ENCODE measurements around the gene OXER1. TPM values are rescaled to one million over a fixed set of nuclear protein-coding genes. Genes with fewer than 3 reads are reported as not detected.

Gene OXER1
- 10 to 100 TPM in 1 of 4 donors, 1 to 10 TPM in 3; 5.6 to 11.8 (median 6.4) TPM for polyA plus RNA-seq (ENCODE audit: insufficient read length in 4 of 4)

DNA sequence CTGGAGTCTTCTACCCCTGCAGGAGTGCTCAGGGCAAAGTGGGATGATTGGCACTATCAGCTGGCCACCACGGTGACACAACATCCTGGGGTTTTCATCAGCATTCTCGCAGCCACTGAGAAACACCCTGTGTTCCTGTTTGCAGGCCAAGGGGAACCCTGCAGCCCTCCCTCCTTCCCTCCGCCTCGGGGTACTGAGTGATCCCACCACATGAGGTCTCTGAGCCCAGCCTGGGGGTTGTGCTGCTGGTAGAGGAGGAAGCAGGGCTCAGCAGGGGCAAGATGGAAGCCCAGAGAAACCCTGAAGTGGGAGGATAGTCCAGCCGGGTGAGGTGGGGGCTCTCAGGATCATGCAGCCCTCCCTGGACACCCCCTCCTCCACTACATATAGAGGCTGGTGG, at the start of gene OXER1:
OXER1 (minus strand) TSS at position 40 of the 400 bp plus-strand sequence. CDS start 73 bp downstream, outside the sequence.
- DNase-seq (ENCODE audit: low read depth in 4 of 4, low spot score in 3 of 4) = no peak

DNA sequence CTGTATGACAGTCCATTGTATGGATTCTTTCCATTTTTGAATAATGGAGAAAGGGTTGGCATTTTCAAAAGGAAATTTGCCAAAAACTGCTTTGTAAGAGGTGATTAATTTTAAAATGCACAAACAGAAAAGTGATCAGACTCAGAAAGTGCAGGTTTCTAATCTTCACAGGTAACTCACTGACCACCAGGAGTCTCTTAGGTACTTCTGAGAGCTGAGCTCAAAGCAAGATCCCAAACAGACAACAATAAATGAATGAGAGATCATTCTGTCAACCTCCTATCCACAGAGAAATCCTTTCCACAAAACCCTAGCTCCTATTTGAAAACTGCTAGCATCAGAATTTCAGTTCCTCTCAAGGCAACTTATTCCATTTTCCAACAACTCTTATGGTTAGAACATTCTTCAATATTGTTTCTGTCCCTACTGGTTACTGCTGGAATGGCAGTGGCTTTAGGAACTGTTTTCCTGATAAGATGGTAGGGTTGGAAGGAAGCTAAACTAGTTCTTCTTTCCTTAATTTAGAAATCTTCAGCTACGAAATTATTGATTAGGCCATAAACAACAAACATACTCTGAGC, 49.1 kb upstream of the OXER1 start:
- no peak for DNase-seq (ENCODE audit: low read depth in 4 of 4, low spot score in 3 of 4)

- DNase-seq (ENCODE audit: low read depth in 4 of 4, low spot score in 3 of 4) = peak in 2 of 4 donors; percentile 46 to 58
Measured at GRCh38 chr2:42810971-42811811, 47.3 kb upstream of the OXER1 start.

- DNase-seq (ENCODE audit: low read depth in 4 of 4, low spot score in 3 of 4) = peak in 3 of 4 donors; percentile 87 to 91 (median 90)
Measured at GRCh38 chr2:42810121-42810970, 46.4 kb upstream of the OXER1 start.

DNA sequence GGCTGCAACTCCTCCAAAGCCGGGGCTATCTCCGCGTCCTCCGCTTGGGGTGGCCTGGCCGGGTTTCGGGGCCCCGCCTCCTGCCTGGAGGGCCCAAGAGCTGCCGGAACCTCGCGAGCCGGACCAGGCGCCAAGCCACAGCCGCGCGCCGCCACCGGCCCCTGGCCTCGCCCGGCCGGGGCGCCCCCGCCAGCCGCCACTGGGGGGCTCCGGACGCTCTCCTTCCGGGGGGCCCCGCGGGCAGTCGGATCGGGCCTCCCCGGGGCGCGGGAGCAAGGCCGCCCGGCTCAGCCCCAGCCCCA, 45.8 kb upstream of the OXER1 start:
- DNase-seq (ENCODE audit: low read depth in 4 of 4, low spot score in 3 of 4) = no peak

DNA sequence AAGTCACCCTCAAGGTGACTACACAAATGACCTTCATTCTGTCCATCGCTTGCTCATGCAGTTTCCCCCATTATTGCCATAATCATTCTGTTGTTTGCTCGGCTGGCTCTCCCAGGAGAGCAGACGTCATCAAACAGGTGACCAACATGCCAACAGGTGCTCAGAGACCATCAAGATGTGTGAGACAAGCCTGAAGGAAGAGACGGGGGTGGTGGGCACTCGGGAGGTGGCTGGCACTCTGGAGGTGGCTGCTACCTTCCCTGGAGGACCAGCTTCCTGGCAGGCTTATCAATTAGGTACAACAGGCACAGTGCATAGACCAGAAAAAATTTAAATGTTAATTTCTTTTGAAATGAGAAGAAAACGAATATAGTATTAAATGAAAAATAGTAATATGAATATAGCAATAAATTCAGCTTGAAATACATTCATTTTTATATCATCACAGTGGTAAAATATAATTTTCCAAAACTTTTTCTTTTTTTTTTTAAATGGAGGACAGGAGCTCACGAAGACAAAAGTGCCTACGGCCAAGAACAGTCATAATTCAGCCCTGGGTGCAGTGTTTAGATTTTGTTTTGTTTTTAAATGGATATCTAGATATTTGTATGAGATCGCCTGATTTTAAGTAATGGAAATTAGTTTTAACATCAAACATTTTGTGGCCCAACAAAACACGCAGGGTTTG, 45.3 kb upstream of the OXER1 start:
- DNase-seq (ENCODE audit: low read depth in 4 of 4, low spot score in 3 of 4) = peak in 1 of 4 donors; percentile 48

- DNase-seq (ENCODE audit: low read depth in 4 of 4, low spot score in 3 of 4) = no peak
Measured at GRCh38 chr2:42808301-42808700, 44.4 kb upstream of the OXER1 start.

- no peak for DNase-seq (ENCODE audit: low read depth in 4 of 4, low spot score in 3 of 4)
Measured at GRCh38 chr2:42806786-42807185, 42.9 kb upstream of the OXER1 start.

- DNase-seq (ENCODE audit: low read depth in 4 of 4, low spot score in 3 of 4) = no peak
Measured at GRCh38 chr2:42804891-42805290, 41.0 kb upstream of the OXER1 start.

DNA sequence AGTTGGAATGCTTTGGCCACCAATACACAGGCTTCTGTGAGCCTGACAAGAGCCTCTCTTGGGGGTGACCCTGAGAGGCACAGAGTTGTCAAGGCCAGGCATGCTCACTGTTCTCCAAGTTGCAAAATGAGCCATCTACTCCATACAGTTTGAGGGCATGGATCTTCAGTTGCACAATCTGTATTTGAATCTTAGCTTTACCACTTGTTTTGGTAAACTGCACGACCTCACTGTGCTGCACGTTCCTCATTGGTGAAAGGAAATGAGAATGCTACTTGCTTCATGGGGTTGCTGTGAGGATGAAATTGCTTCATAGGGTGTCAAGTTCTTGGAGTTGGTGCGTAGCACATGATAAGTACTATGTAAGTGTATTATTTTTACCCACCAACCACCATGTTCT, 40.4 kb upstream of the OXER1 start:
- DNase-seq (ENCODE audit: low read depth in 4 of 4, low spot score in 3 of 4) = no peak

DNA sequence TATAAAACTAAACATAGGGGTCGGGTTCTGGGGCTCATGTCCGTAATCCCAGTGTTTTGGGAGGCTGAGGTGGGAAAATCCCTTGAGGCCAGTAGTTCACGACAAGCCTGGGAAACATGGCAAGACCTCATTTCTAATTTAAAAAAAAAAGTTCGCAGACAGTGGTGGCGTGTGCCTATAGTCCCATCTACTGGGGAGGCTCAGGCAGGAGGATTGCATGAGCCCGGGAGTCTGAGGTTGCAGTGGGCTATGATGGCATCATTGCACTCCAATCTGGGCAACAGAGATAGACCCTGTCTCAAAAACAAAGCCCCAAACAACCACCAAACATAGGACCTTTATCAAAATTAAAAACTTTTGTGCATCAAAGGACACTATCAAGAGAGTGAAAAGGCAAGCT, 38.2 kb upstream of the OXER1 start:
- DNase-seq (ENCODE audit: low read depth in 4 of 4, low spot score in 3 of 4) = no peak

GRCh38 chr2:42801381-42801780, 37.4 kb upstream of the OXER1 start:
- DNase-seq (ENCODE audit: low read depth in 4 of 4, low spot score in 3 of 4) = no peak

DNA sequence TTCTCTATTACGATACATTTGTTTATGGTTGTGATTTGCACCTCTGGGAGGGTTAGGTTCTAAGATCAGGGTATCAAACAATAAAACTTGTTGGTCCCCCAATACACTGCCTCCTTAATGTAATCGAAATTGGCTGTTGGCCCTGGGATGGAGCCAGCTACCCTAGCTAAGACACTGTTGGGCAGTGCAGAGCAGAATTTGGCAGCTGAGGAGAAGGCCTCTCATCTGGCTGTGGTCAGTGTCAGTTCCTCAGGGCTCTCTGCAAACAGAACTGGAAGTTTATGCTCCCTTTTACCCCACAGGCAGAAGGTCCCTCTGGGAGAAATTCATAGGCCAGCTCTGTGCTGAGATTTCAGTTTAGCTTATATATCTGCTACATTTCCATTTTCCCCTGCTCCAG, 37.0 kb upstream of the OXER1 start:
- DNase-seq (ENCODE audit: low read depth in 4 of 4, low spot score in 3 of 4) = no peak

- no peak for DNase-seq (ENCODE audit: low read depth in 4 of 4, low spot score in 3 of 4)
Measured at GRCh38 chr2:42800461-42800962, 36.6 kb upstream of the OXER1 start.

GRCh38 chr2:42799881-42800280, 35.9 kb upstream of the OXER1 start:
- no peak for DNase-seq (ENCODE audit: low read depth in 4 of 4, low spot score in 3 of 4)

DNA sequence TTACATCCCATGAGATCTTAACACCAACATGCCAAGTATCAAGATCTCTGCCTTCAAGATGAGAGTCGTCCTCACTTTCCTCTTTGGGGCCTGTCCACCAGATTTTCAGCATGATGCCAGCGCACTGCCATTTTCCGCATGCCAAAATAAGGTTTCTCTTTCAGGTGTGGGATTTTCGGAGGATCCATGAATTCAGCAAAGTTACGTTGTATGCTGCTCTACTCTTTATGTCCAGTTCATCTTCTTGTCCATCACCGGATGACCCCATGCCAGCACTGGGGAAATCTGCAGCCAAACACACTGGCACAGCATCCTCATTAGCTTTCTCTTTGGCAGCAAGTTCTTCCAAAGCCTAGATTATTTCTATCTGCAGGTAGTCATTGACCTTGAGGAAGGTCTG, 33.3 kb upstream of the OXER1 start:
- no peak for DNase-seq (ENCODE audit: low read depth in 4 of 4, low spot score in 3 of 4)

DNA sequence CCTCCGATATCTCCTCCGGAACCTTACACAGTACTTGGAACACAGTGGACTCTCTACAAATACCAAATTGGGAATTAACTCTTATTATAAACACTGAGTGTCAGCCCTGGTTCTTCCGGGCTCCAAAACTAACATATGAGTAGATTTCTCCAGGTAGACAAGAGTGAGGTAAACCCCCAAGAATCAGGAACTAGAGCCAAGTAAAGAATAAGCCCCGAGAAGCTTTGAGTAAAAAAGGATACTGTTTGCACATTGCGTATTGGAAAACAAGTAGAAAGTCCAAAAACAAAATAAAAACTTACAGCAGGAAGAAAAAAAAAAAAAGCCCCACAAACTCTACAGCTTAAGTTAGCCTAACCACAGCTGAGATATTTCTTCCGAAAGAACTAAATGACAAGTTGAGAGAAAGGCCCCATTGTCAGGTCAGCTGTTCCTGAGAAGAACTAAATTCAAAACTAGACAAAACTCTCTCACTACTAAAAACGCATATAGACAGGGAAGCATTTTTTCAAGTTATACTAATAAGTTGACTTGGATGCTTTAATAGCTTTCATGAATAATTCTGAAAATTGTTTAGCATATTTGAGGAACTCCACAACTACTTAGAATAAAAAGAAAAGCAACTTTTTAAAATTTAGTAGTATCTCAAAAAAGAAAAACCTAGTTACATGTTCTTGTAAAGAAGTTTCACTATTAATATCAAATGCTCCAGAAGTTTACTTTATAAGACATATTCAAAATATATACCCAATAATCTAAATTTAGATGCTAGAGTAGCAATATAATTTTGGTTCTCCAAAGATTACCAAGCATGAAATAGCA, 32.7 kb upstream of the OXER1 start:
- peak in 1 of 4 donors; percentile 21 for DNase-seq (ENCODE audit: low read depth in 4 of 4, low spot score in 3 of 4)

GRCh38 chr2:42795841-42796301, 31.9 kb upstream of the OXER1 start:
- DNase-seq (ENCODE audit: low read depth in 4 of 4, low spot score in 3 of 4) = no peak

DNA sequence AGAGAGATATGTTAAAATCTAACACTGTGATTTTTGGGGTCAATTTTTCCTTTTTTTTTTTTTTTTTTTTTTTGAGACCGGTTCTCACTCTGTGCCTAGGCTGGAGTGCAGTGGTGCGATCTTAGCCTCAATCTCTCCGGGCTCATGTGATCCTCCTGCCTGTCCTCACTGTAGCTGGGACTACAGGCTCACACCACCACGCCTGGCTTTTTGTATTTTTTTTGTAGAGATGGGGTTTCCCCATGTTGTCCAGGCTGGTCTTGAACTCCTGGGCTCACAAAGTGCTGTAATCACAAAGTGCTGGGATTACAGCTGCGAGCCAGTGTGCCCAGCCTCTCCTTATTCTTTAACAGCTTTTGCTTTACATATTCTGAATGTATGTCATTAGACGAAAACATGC, 31.3 kb upstream of the OXER1 start:
- DNase-seq (ENCODE audit: low read depth in 4 of 4, low spot score in 3 of 4) = no peak

Data from left renal pelvis (tissue), 4 donors.